Glomerular visceral epithelial cell (primary cell): Measurements from ENCODE around the gene CCNQ.
A peak's percentile ranks its signal among the peaks of the same experiment; 100 is the strongest.

Source experiments
- DNase-seq: peaks from one replicate; pipeline ENCODE4 v3.0.0-alpha.2; 2016; ENCODE audit errors: extremely low spot score

The CCNQ gene

GRCh38 chrX:153637121-153638040, 38.4 kb upstream of the CCNQ start:
- no peak for DNase-seq

- DNase-seq, result no peak
Measured at GRCh38 chrX:153636716-153637115, 37.8 kb upstream of the CCNQ start.

DNA sequence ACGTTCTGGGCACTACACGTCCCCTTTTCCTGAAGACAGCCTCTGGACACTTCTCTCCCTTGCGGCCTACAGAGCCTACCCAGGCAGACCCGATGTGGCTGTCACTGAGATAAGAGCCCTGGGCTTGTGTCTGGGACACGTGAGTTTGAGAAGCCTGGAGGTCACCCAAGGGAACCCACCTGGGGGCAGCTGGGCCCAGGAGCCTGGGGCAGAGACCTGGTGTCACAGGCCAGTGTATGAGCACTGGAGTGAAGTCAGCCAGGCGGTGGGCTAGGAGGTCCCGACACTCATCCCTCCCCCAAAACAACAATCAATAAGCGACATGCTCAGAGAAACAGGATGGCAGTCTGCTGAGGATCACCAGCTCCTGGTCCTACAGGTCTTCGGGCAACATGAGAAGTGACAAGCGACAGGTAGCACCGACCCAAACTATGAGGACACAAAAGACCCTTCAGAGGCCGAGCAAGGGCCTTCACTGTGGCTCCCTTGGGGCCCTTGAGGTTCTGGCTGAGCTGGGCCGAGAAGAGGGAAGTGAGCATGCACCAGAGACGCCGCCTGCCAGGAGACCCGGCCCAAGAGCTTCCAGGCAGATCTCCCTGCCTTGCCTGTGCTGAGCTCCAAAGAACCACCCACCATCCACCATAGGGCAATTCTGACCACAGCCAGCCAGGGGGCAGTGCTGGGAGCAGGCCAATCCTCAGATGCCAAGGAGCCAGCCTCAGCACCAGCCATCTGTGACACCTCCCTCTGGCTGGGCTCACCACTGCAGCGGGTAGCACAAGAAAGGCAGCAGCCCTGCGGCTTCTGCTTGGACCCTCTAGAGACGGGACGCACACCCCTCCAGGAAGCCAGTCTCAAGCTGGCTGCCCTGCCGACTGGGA, 37.1 kb upstream of the CCNQ start:
- peak; percentile 44 for DNase-seq

- no peak for DNase-seq
Measured at GRCh38 chrX:153635388-153635787, 36.4 kb upstream of the CCNQ start.

GRCh38 chrX:153634832-153635231, 35.9 kb upstream of the CCNQ start:
- no peak for DNase-seq

- DNase-seq, result no peak
Measured at GRCh38 chrX:153634236-153634635, 35.3 kb upstream of the CCNQ start.

DNA sequence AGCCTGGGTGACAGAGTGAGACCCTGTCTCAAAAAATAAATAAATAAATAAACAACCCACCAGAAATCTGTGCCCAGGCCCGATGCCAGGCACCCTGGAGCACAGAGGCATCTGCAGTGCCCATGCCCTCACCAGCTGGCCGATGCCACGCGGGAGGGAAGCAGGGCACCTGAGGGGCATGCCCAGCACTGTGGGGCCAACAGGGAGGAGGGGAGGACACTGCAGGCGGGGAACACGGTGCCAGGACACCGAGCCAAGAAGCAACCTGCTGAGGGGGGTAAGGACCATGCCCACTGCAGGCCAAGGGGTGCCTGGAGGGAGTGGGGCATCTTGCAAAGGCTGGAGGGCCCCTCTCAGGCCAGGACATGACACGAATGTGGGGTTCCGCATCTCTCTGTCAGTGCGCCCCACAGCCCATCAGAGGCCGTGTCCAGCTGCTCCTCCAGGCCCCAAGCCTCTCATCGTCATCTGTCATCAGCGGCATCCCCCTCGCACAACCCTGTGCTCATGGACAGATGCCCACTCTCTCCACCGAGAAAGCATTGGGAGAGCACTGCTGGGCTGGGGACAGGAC, 34.8 kb upstream of the CCNQ start:
- no peak for DNase-seq

GRCh38 chrX:153633048-153633447, 34.1 kb upstream of the CCNQ start:
- DNase-seq, result no peak

- DNase-seq, result no peak
Measured at GRCh38 chrX:153632595-153632946, 33.6 kb upstream of the CCNQ start.

DNA sequence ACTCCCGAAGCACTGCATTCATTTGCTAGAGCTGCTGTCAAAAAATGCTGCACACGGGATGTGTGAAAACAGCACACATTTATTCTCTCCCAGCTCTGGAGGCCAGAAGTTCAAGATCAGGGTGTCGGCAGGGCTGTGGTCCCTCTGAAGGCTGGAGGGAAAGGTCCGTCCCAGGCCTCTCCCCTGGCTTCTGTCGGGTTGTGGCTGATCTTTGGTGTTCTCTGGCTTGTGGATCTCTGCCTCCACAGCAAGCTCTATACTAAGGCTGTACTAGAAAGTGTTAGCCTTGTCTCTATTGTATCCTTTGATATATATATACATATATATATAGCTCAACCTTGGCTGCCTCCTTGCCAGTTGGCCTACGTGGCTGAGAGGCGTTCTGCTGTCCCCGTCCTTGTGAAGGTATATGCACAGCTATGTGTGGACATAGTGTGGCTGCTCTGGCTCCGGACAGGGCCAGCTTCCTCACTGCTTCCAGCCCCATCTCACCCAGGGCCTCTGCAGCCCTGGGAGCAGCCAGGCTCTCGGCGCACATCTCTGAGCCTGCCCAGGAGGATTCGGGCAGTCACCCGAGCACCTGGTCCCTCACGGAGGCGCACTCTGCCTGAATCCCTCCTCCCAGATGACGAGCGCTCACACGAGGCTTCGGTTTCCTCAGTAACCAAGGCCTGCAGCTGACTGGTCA, 33.1 kb upstream of the CCNQ start:
- no peak for DNase-seq

- DNase-seq, result no peak
Measured at GRCh38 chrX:153631346-153631745, 32.4 kb upstream of the CCNQ start.

GRCh38 chrX:153628665-153629064, 29.7 kb upstream of the CCNQ start:
- no peak for DNase-seq

DNA sequence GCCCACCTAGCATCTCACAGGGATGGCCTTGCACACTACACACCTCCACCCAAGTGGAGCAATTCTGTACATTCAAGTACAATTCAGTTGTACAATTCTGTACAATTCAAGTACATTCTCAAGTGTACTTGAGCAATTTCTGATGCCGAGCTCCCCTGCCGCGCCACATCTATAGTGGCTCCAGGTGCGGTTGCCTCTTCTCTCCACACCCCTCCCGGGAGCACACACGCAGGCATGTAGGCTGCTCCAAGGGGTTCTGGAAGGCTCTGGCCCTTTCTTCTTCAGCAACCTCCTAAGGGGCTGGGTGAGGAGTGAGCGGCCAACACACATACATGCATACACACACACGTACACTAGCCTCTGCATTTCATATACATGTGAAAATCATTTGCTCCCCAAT, 29.2 kb upstream of the CCNQ start:
- DNase-seq, result no peak

DNA sequence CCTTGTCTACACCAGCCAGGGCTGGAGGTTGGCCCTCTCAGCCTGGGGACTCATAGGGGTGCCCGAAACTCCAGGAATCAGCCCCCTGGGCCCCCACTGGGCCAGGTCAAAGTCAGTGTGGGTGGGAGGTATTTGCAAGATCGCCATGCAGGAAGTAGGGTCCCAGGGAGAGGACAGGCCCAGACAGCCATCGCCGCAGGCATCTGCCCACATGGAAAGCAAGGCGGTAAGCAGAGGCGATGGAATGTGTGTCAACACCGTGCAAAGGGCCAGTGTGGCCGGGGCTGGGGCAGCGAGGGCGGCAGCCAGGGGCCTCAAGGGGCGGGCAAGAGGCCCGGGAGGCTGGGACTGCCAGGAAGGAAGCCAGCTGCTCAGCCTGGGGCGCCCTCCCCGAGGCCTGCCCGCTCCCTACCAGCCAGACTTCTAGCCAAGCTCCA, 28.8 kb upstream of the CCNQ start:
- DNase-seq, result no peak

GRCh38 chrX:153626863-153627674, 28.1 kb upstream of the CCNQ start:
- no peak for DNase-seq

- DNase-seq, result no peak
Measured at GRCh38 chrX:153626025-153626633, 27.2 kb upstream of the CCNQ start.

GRCh38 chrX:153625271-153626024, 26.5 kb upstream of the CCNQ start:
- DNase-seq, result no peak

DNA sequence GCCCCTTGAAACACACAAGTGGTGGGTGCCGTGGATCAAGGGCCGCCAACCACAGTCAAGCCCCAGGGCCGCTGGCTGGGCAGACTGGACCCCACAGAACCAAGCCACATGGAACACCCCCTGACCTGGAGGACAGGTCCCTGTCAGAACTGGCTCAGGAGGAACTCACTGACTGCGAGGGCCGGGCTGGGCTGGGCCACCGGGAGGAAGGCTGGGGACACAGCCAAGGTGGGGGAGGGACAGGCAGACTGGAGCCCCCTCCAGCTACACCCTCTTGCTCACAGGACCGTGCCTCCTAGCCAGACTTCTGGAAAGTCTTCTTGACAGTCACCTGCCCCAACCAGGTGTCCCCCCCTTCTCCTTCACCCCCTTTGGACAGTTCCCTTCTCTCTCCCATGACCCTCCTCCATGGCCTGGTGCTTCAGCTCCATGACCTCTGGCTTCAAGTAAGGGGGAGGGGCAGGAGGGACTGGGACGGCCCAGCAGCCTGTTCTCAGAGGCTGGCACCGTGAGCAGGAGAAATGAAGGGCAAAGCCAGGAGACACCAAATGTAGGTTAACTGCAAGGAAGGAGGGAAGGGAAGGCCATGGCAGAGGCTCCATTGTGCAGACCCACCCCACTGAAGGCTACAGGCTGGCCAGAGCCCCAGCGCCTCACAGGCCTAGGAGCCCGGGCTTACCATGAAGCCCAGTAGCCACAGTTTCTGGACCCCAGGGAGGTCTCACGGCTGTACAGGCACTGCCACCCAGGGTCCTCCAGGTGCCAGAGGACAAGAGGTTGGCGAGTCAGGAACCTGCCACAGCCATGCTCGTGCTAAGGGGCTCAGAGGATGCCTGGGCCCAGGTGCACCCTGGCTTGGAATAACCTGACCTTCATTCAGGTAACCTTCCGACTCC, 25.5 kb upstream of the CCNQ start:
- DNase-seq, result no peak
